Activated naive CD8-positive, alpha-beta T cell treated with anti-CD3 and anti-CD28 coated beads, Interleukin-2, amount 50 U/mL, for 16 hours (primary cell): ENCODE measurements around the gene RCN1.
"Not testable (repeated sequence)": the region's sequence is repeated elsewhere in the genome, so short reads cannot be mapped to it uniquely, and the experiment has no call there.

ENCODE experiments used
- DNase-seq: peaks from one replicate; pipeline ENCODE4 v3.0.0-alpha.2; 2020; ENCODE audit warnings: low read depth, low spot score

Gene RCN1

DNA sequence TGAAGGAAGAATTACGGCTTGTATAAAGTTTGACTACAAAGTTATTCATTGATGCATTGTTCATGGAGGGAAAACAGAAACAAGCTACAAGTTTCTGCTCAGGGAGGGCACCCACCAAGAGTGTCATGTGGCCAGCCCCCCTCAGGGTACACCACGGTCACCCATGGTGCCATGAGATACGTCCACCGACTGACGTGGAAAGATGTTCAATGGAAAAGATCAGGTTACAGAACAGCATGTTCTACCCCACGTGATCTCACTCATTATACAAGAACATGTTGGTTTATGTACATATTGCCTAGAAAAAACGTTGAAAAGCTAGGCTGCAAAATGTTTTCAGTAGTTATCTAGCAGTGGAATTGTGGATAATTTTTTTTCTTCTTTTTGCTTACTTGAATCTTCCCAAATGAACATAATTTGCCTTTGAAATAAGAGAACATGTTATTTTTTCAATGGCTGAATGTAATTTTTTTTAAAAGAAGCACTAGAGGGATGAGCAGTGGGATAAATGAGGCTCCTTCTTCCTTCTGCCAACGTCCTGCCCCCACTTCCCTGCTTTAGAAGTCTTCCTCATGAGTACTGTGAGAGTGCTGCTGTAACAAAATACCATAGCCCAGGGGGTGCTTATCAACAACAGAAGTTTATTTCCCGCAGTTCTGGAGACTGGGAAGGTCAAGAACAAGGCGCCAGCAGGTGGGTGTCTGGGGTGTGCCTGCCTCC, 22.5 kb downstream of the RCN1 start:
- no peak for DNase-seq

- DNase-seq, result no peak
These were observed 23.0 kb downstream of the RCN1 start for GRCh38 chr11:32113920-32114203.

DNA sequence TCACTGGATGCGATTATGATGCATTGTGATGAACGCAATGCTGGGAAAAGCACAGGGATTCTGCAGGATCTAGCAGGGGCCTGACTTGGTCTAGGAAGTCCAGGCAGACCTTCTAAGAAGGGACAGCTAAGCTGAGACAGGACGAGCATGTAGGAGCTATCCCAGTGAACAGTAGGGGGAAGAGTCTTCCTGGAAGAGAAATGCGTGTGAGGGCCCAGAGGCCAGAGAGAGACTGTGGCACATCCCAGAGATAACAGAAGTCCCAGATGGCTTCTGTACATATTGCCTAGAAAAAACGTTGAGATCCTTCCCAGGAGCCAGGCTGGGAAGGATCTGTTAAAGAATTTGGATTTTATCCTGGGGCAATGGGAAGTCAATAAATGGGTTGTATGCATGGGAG, 24.6 kb downstream of the RCN1 start:
- no peak for DNase-seq

DNA sequence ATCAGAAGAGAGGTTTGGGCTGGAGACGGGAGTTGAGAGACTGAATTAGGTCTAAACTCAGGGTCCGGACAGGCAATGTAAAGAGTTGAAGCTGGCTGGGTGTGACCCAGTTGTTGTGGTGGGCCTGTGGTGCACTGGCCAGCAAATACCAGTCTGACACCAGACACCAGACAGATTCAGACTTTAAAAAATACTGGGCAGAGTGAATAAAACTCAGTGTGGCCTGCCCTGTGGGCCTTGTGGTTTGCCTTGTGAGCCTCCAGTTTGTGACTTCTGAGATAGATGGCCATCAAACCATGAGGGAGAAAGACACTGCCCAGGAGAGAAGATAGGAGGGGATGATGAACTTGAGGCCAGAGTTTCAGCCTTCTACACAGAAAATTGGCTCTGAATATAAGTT, 25.8 kb downstream of the RCN1 start:
- DNase-seq, result no peak

GRCh38 chr11:32118025-32118974, 27.4 kb downstream of the RCN1 start:
- DNase-seq, result no peak

GRCh38 chr11:32119139-32119538, 28.3 kb downstream of the RCN1 start:
- DNase-seq, result not testable (repeated sequence)

GRCh38 chr11:32121012-32121411, 30.1 kb downstream of the RCN1 start:
- no peak for DNase-seq

- DNase-seq, result no peak
These were observed 31.3 kb downstream of the RCN1 start for GRCh38 chr11:32122200-32122599.

DNA sequence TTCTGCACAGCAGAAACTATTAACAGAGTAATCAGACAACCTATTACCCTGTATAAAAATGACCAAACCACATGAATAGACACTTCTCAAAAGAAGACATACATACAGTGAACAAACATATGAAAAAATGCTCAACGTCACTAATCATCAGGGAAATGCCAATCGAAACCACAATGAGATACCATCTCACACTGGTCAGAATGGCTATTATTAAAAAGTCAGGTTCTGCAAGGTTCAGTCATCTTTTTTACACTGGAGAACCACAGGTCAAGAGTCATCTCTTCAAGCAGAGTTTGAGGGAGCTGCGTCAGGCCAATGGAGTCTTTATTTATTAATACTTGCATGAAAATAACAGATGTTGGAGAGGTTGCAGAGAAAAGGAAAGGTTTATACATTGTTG, 40.4 kb downstream of the RCN1 start:
- no peak for DNase-seq

GRCh38 chr11:32136657-32137056, 45.8 kb downstream of the RCN1 start:
- DNase-seq, result no peak

DNA sequence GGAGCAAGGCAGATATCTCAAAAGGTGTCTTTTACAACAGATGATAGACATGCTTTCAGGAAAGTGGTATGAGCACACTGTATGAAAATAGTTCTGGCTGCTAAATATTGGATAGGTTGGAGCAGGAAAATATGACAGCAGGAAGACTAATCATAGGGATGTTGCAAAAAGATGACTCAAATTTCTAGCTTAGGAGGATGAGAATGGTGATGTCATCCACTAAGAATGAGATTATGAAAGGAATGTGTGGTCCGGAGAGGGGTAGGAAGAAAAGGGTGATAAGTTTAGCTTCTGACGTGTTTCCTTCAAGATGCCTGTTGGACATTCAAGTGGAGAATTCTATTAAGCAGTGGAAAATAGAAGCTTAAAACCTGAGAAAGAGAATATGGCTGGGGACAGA, 46.4 kb downstream of the RCN1 start:
- DNase-seq, result no peak

GRCh38 chr11:32137869-32138268, 47.0 kb downstream of the RCN1 start:
- DNase-seq, result no peak

DNA sequence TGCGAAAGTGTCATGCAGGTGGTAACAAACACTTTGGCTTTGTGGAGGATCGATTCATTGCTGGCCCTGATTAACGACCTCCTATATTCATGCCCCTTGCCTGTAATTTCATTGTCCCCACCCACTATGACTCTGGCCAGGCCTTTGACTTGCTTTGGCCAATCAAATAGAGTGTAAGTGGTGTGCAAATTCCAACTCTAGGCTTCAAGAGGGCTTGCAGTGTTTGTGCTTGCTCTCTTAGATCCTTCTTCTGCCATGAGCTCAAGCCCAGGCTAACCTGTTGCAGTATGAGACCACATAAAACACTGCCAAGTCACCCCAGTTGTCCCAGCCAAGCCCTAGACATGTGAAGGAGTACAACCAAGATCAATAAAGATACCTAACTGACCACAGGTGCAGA, 48.0 kb downstream of the RCN1 start:
- no peak for DNase-seq

DNA sequence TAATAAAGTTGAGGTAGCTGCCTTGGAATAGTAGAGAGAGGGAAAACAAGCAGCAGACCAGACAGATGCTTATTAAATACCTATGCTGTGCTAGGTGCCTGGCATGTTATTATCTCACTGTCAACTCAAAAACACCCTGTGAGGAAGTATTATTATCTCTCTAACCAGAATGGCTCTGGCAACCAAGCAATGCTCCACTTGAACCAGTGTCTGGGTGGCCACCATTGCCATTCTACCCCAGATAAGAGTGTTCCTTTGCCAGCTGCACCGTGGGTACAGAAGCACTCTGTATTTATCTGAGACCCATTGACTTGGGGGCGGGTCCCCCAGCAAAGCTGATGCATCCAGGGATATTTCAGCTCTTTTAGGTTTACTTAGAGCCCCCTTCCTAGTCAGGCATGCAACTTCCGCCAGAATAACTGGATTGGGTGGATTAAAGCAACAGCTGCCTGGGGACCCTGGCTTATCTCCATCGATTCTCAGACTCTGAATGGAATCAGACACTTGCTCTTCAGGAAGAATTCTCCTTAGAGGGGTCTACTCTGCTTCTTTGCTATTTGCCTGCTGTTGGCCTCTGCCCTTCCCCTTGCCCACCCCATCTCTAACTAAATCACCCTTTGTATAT, 49.1 kb downstream of the RCN1 start:
- no peak for DNase-seq

- no peak for DNase-seq
These were observed 51.1 kb downstream of the RCN1 start for GRCh38 chr11:32141745-32142546.

DNA sequence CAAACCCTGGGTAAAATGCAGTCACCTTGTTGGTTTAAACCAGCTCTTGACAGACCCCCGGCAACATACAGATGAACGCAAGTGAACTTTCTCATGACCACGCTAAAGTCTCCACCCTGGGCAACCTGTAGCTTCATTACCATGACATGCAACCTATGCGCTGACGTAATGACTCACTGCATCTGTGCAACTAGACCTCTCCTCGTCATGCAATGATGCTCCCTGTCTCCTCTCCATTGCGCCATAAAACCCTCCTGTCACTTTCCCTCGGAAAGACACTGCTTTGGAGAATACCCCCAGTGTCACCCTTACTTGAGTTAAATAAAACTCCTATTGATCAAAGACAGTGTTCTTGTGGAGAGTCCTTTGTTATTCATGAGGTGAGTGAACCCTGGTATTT, 52.5 kb downstream of the RCN1 start:
- no peak for DNase-seq

GRCh38 chr11:32145282-32145681, 54.4 kb downstream of the RCN1 start:
- DNase-seq, result no peak

DNA sequence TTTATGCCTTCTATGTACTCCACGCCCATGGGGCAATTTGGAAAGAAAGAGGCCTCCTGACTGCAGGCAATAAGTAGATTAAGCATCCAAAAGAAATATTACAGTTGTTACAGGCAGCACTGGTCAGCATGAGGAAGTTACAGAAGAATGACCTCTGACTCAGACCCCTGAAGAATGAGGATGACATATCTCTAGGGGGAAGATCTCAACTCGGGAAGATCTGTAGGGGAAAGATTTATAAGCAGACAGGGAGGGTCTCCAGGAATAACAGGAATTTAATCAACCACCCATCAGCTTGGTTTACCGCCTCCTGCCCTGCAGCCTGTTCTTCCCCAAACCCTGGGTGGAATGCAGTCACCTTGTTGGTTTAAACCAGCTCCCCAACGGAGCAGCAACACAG, 58.0 kb downstream of the RCN1 start:
- no peak for DNase-seq

GRCh38 chr11:32149748-32150147, 58.9 kb downstream of the RCN1 start:
- DNase-seq, result no peak

DNA sequence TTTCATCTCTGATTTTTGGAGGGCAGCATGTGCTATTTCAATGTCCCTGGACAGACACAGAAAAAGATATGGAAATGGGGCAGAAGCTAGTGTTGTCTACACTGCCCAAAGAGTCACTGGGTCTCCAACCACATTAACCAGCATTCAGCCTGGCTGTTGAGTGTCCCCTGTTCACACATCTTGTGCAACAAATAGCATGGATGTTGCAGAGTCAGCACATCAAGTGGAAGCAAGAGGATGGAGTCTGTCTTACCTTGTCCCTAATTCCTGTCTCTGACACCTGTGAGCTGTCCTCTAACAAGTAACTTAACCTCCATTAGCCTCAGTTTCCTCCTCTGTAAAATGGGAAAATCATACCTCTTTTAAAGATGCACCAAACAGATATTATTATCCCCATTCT, 60.2 kb downstream of the RCN1 start:
- DNase-seq, result no peak

GRCh38 chr11:32152216-32152615, 61.3 kb downstream of the RCN1 start:
- no peak for DNase-seq

DNA sequence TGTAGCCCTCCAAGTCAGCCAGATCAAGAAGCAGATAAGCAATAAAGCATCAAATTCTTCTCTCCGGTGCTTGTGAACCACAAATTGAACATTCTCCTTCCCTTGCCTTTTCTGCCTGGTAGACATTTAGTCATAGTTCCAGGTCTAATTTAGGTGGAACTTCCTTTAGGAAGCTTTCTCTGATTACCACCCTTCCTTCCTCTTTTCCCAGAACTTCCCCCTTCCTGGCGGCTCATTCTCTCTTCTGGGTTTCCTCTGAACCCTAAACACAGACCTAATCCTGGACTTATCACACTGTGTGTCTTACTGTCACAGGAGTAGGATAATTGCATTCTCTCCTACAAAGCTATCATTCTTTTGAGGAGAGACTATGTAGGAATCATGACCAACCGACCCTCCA, 61.9 kb downstream of the RCN1 start:
- no peak for DNase-seq
